GM12875 (cell line): ENCODE measurements around the gene TSC2.

Experiments
- H3K4me3 ChIP-seq: one replicate; pipeline ENCODE4 v1.5.1; 2011; ENCODE audit warnings: low read depth, low read length, control low read depth
- CTCF ChIP-seq: IDR thresholded peaks from 2 replicates; pipeline ENCODE4 v1.5.1; 2011; ENCODE audit warnings: low read depth, mild to moderate bottlenecking, control low read depth, inconsistent platforms, low read length, moderate library complexity, borderline replicate concordance; ENCODE audit not compliant: insufficient read depth

The TSC2 gene

DNA sequence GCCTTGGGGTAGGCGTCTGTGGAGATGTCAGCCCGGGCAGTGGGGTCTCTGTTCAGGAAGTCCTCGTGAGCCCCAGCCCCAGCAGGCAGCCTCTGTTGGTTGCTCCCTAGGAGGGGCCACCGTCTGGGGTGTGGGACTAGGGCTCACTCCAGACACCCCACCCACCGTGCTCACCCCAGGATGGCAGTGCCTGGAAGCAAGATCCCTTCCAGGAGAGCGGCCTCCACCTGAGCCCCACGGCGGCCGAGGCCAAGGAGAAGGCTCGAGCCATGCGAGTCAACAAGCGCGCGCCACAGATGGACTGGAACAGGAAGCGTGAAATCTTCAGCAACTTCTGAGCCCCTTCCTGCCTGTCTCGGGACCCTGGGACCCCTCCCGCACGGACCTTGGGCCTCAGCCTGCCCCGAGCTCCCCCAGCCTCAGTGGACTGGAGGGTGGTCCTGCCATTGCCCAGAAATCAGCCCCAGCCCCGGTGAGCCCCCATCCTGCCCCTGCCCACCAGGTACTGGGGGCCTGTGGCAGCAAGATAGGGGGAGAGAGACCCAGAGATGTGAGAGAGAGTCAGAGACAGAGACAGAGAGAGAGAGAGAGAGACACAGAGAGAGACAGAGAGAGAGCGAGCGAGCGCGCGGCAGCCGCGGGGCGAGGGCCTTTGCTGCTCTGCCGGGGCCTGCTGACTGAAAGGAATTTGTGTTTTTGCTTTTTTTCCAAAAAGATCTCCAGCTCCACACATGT, 10.0 kb upstream of the TSC2 start:
- no peak for TF ChIP-seq CTCF
- no peak overlapping the region for H3K4me3 ChIP-seq

- H3K4me3 ChIP-seq, result no peak overlapping the region
- TF ChIP-seq CTCF, result no peak
Observed at GRCh38 chr16:2038382-2039231, 9.2 kb upstream of the TSC2 start.

- no peak overlapping the region for H3K4me3 ChIP-seq
- TF ChIP-seq CTCF, result no peak
Observed at GRCh38 chr16:2039274-2040031, 8.3 kb upstream of the TSC2 start.

DNA sequence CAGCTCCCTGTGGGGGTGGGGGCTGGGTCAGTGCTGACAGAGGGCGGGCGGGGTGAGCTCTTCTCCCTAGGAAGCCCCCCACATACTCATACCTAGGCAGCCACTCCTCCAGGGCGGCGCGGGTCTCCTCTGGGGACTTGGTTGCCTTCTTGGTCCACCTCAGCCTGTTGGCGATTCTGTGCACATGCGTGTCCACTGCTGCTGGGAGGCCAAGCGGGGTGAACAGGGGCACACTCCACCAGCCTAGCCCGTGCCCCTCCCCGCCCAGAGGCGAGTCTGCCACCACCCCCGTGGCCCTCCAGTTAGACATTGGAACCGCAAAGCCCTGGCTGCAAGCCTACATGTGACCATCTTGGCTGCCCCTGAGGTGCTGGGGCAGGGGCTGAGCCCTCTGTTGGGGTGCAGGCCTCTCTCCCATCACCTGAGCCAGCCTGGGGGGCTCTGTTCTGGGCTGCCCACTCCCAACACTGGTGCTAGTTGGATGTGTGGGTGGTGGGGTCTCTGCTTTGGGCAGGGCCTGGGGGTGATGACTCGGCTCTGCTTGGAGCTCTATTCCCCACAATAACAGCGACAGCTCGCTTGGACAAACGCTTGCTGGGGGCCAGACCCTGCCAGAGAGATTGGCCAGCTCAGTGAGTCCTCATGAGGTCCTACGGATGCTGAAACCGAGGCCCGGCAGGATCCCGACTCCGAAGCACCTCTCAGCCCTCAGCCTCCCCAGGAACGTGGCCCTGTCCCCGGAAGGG, 7.6 kb upstream of the TSC2 start:
- H3K4me3 ChIP-seq, result no peak overlapping the region
- TF ChIP-seq CTCF, result no peak

DNA sequence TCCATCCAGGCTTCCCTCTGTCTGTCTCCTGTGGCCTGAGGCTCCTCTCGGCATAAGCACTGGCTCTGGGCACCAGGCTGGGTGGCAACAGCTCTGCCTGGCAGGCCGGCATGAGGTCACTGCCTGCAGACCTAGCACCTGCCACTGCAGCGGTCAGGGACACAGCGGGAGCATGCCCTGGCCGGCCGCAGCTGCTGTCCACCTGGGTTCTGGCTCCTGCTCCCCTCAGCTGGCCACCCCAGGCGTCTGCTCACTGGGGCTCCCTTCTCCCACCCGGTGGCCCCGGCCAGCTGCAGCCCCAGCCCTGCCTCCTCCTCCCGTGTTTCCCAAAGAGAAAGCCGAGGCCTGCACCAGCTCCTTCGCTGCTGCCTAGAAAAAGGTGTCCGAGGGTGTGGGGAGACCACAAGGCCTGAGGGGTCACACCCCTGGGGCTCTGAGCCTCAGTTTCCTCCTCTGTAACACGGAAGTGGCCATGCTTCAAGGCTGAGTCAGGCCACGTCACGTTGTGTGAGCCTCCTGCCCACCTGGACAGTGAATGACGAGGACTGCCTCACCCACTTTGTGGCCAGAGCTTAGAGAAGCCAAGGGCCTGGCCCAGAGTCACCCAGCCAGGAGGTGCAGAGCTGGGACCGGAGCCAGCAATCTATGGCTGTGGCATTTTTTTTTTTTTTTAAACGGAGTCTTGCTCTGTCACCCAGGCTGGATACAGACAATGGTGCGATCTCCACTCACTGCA, 6.8 kb upstream of the TSC2 start:
- H3K4me3 ChIP-seq, result no peak overlapping the region
- TF ChIP-seq CTCF, result no peak

- H3K4me3 ChIP-seq, result no peak overlapping the region
- TF ChIP-seq CTCF, result no peak
Observed at GRCh38 chr16:2042171-2042985, 5.4 kb upstream of the TSC2 start.
